Fibroblast of skin of back (primary cell): ENCODE measurements around the gene AP3B2.
A peak's percentile ranks its signal among the peaks of the same experiment; 100 is the strongest.
"Not testable (repeated sequence)": the region's sequence is repeated elsewhere in the genome, so short reads cannot be mapped to it uniquely, and the experiment has no call there.

ENCODE experiments used
- DNase-seq: peaks from one replicate; pipeline ENCODE4 v3.0.0-alpha.2; 2013

AP3B2 gene

GRCh38 chr15:82648257-82649103 lies 61.2 kb downstream of the AP3B2 start:
- peak; percentile 8 for DNase-seq

GRCh38 chr15:82647835-82648256 lies 61.8 kb downstream of the AP3B2 start:
- no peak for DNase-seq

- peak; percentile 35 for DNase-seq
These were observed 62.4 kb downstream of the AP3B2 start, which contains the start of gene CPEB1 for GRCh38 chr15:82647045-82647834. Gene CPEB1 (minus strand): TSS chr15:82647363. CDS start chr15:82628459, 18,904 bp downstream.

- no peak for DNase-seq
These were observed 63.2 kb downstream of the AP3B2 start for GRCh38 chr15:82646250-82647044.

GRCh38 chr15:82644967-82645852 lies 64.5 kb downstream of the AP3B2 start:
- DNase-seq, result not testable (repeated sequence)

GRCh38 chr15:82643992-82644391 lies 65.7 kb downstream of the AP3B2 start:
- no peak for DNase-seq

- no peak for DNase-seq
These were observed 67.0 kb downstream of the AP3B2 start for GRCh38 chr15:82642656-82643055.

GRCh38 chr15:82641129-82641798 lies 68.4 kb downstream of the AP3B2 start:
- DNase-seq, result no peak

- DNase-seq, result no peak
These were observed 69.0 kb downstream of the AP3B2 start for GRCh38 chr15:82640672-82641071.

GRCh38 chr15:82635798-82636197 lies 73.9 kb downstream of the AP3B2 start:
- no peak for DNase-seq

- DNase-seq, result no peak
These were observed 79.6 kb downstream of the AP3B2 start for GRCh38 chr15:82630033-82630432.

- peak; percentile 21 for DNase-seq
These were observed 84.5 kb downstream of the AP3B2 start for GRCh38 chr15:82625136-82625535.

GRCh38 chr15:82624438-82624837 lies 85.2 kb downstream of the AP3B2 start:
- no peak for DNase-seq

- peak; percentile 19 for DNase-seq
These were observed 85.7 kb downstream of the AP3B2 start for GRCh38 chr15:82624008-82624407.

GRCh38 chr15:82621970-82622369 lies 87.7 kb downstream of the AP3B2 start:
- no peak for DNase-seq

GRCh38 chr15:82613747-82614146 lies 95.9 kb downstream of the AP3B2 start:
- peak; percentile 3 for DNase-seq

GRCh38 chr15:82611348-82611747 lies 98.3 kb downstream of the AP3B2 start:
- no peak for DNase-seq
